H1 (cell line): Measurements from ENCODE around the gene CSHL1. TPM values are rescaled to one million over a fixed set of nuclear protein-coding genes. Genes with fewer than 3 reads are reported as not detected.

Experiments used
- CTCF ChIA-PET: fragments of 300-600 bp; sonication (Branson Sonifier 250); formaldehyde crosslinking; loops from one replicate; lab custom pipeline; 2021; ENCODE audit not compliant: partially characterized antibody; lab: Charles Lee
- POLR2A ChIA-PET: fragments of 300-600 bp; sonication (Branson Sonifier 250); formaldehyde crosslinking; loops from one replicate; lab custom pipeline; 2021; ENCODE audit warnings: inconsistent platforms; ENCODE audit not compliant: partially characterized antibody; lab: Charles Lee
- DNase-seq, 2 experiments: peaks; one replicate each; pipeline versions ENCODE4 v3.0.0 to v3.0.0-alpha.2; 2010 to 2022; ENCODE audit warnings: low spot score in 2 of 2, low read depth in 1 of 2, mixed read lengths in 1 of 2
- FAIRE-seq: peaks from 2 replicates; lab custom pipeline; 2011; peaks lifted over from hg19 to GRCh38; lab: Jason Lieb, UNC
- H2AFZ ChIP-seq: 2 replicates; pipeline ENCODE4 v1.8.1; 2012; ENCODE audit warnings: low read length, inconsistent platforms
- H2AK5ac ChIP-seq: 2 replicates; pipeline ENCODE4 v1.6.1; 2013; ENCODE audit warnings: low read depth, low read length
- H2BK120ac ChIP-seq: replicated peaks from 2 replicates; pipeline ENCODE3; 2013; ENCODE audit warnings: low read depth, low read length, inconsistent platforms
- H2BK12ac ChIP-seq: 2 replicates; pipeline ENCODE4 v1.6.1; 2013; ENCODE audit warnings: low read depth, low read length
- H2BK15ac ChIP-seq: 2 replicates; pipeline ENCODE4 v1.6.1; 2013; ENCODE audit warnings: low read length
- H2BK20ac ChIP-seq: 2 replicates; pipeline ENCODE4 v1.6.1; 2013; ENCODE audit warnings: low read length
- H2BK5ac ChIP-seq: 2 replicates; pipeline ENCODE4 v1.6.1; 2013; ENCODE audit warnings: low read depth, low read length
- H3K14ac ChIP-seq: 2 replicates; pipeline ENCODE4 v1.6.1; 2013; ENCODE audit warnings: inconsistent platforms; ENCODE audit not compliant: insufficient read length
- H3K18ac ChIP-seq: 2 replicates; pipeline ENCODE4 v1.6.1; 2013; ENCODE audit warnings: low read length; ENCODE audit errors: extremely low read depth
- H3K23ac ChIP-seq: 2 replicates; pipeline ENCODE4 v1.6.1; 2013; ENCODE audit warnings: inconsistent platforms; ENCODE audit not compliant: insufficient read length
- H3K23me2 ChIP-seq: 2 replicates; pipeline ENCODE4 v1.6.1; 2013; ENCODE audit warnings: low read depth, low read length
- H3K27ac ChIP-seq: 2 replicates; pipeline ENCODE4 v1.6.1; 2011; ENCODE audit warnings: low read depth, low read length, inconsistent platforms
- H3K27me3 ChIP-seq, 4 experiments: replicated peaks in 1 of 4; 1 replicate in 1 of 4; 2 replicates in 3 of 4; pipeline versions ENCODE4 v1.6.1 to v1.8.1; 2011 to 2013; ENCODE audit warnings: low read length in 3 of 4, mild to moderate bottlenecking in 3 of 4, inconsistent platforms in 2 of 4, mixed read lengths in 2 of 4, moderate library complexity in 1 of 4; ENCODE audit not compliant: control insufficient read depth in 3 of 4, insufficient read depth in 3 of 4; ENCODE audit errors: extremely low read depth in 1 of 4
- H3K36me3 ChIP-seq, 4 experiments: 2 replicates each; pipeline versions ENCODE4 v1.6.1 to v1.8.1; 2011 to 2013; ENCODE audit warnings: mild to moderate bottlenecking in 4 of 4, low read length in 3 of 4, moderate library complexity in 2 of 4, control low read depth in 1 of 4, inconsistent platforms in 1 of 4; ENCODE audit not compliant: insufficient read depth in 4 of 4, control insufficient read depth in 2 of 4
- H3K4ac ChIP-seq: replicated peaks from 2 replicates; pipeline ENCODE3; 2013; ENCODE audit warnings: low read length, low read depth, mixed read lengths, inconsistent platforms; ENCODE audit not compliant: insufficient read length
- H3K4me1 ChIP-seq, 4 experiments: replicated peaks in 1 of 4; 1 replicate in 1 of 4; 2 replicates in 3 of 4; pipeline versions ENCODE4 v1.6.1 to v1.8.1; 2011 to 2013; ENCODE audit warnings: low read length in 3 of 4, inconsistent platforms in 2 of 4, mixed read lengths in 1 of 4; ENCODE audit not compliant: insufficient read depth in 4 of 4, control insufficient read depth in 3 of 4
- H3K4me2 ChIP-seq, 2 experiments: 2 replicates each; pipeline versions ENCODE4 v1.6.1 to v1.8.1; 2011 to 2013; ENCODE audit warnings: low read depth in 2 of 2, low read length in 2 of 2, control low read depth in 1 of 2, inconsistent platforms in 1 of 2, mild to moderate bottlenecking in 1 of 2; ENCODE audit not compliant: insufficient read depth in 1 of 2
- H3K4me3 ChIP-seq, 4 experiments: fragments of 200-600, 300-600 bp in 1 of 4; sonication (generic), shearing (Covaris generic), sonication (Bioruptor Twin) in 1 of 4; 2 replicates each; pipeline versions ENCODE4 v1.5.1 to v1.8.1; 2011 to 2016; ENCODE audit warnings: low read length in 4 of 4, low read depth in 3 of 4, control low read depth in 2 of 4, inconsistent platforms in 2 of 4, mild to moderate bottlenecking in 2 of 4, mixed read lengths in 1 of 4, moderate library complexity in 1 of 4; ENCODE audit not compliant: insufficient read depth in 2 of 4; ENCODE audit errors: extremely low read depth in 1 of 4
- H3K56ac ChIP-seq: replicated peaks from 2 replicates; pipeline ENCODE3; 2013; ENCODE audit warnings: low read depth, mild to moderate bottlenecking, mixed read lengths, low read length, inconsistent platforms; ENCODE audit not compliant: insufficient read length
- H3K79me1 ChIP-seq: 2 replicates; pipeline ENCODE4 v1.6.1; 2013; ENCODE audit warnings: low read depth, low read length, control low read depth
- H3K79me2 ChIP-seq, 2 experiments: 2 replicates each; pipeline versions ENCODE4 v1.6.1 to v1.8.1; 2012 to 2013; ENCODE audit warnings: low read length in 2 of 2, mild to moderate bottlenecking in 2 of 2, inconsistent platforms in 1 of 2; ENCODE audit not compliant: insufficient read depth in 2 of 2, control insufficient read depth in 1 of 2
- H3K9ac ChIP-seq, 4 experiments: replicated peaks in 1 of 4; 1 replicate in 1 of 4; 2 replicates in 3 of 4; pipeline versions ENCODE4 v1.6.1 to v1.8.1; 2011 to 2013; ENCODE audit warnings: low read depth in 3 of 4, low read length in 3 of 4, control low read depth in 2 of 4, mild to moderate bottlenecking in 2 of 4, moderate library complexity in 2 of 4, inconsistent platforms in 1 of 4; ENCODE audit errors: extremely low read depth in 1 of 4
- H3K9me3 ChIP-seq, 2 experiments: 2 replicates each; pipeline versions ENCODE4 v1.6.1 to v1.8.1; 2012 to 2013; ENCODE audit warnings: mild to moderate bottlenecking in 2 of 2, moderate library complexity in 2 of 2, control low read depth in 1 of 2, inconsistent platforms in 1 of 2, low read depth in 1 of 2, low read length in 1 of 2, mixed read lengths in 1 of 2; ENCODE audit not compliant: insufficient read depth in 2 of 2
- H4K20me1 ChIP-seq, 2 experiments: replicated peaks in 1 of 2; 2 replicates each; pipeline versions ENCODE3 to v1.8.1; 2011 to 2013; ENCODE audit warnings: inconsistent platforms in 2 of 2, low read length in 2 of 2, mild to moderate bottlenecking in 1 of 2; ENCODE audit not compliant: insufficient read depth in 2 of 2, control insufficient read depth in 1 of 2
- H4K5ac ChIP-seq: 2 replicates; pipeline ENCODE4 v1.6.1; 2013; ENCODE audit warnings: low read length, low read depth, mixed read lengths, inconsistent platforms; ENCODE audit not compliant: insufficient read length
- H4K8ac ChIP-seq: 2 replicates; pipeline ENCODE4 v1.8.0; 2013; ENCODE audit warnings: mild to moderate bottlenecking, moderate library complexity, low read length, inconsistent platforms; ENCODE audit not compliant: insufficient read depth; ENCODE audit errors: extremely low read depth
- H4K91ac ChIP-seq: replicated peaks from 2 replicates; pipeline ENCODE3; 2013; ENCODE audit warnings: low read length, mixed read lengths, inconsistent platforms; ENCODE audit not compliant: insufficient read length
- ATF3 ChIP-seq: IDR thresholded peaks from 2 replicates; pipeline ENCODE4 v1.6.1; 2011; ENCODE audit warnings: low read depth, mild to moderate bottlenecking, low read length; ENCODE audit not compliant: insufficient read depth
- BACH1 ChIP-seq: IDR thresholded peaks from 2 replicates; pipeline ENCODE4 v1.6.1; 2012; ENCODE audit warnings: low read length, improper control_type of control experiment
- BRCA1 ChIP-seq: IDR thresholded peaks from 2 replicates; pipeline ENCODE4 v1.6.1; 2012; ENCODE audit warnings: low read depth, low read length, improper control_type of control experiment
- CHD2 ChIP-seq: IDR thresholded peaks from 2 replicates; pipeline ENCODE4 v1.6.1; 2012; ENCODE audit warnings: low read length, improper control_type of control experiment
- E2F6 ChIP-seq: IDR thresholded peaks from 2 replicates; pipeline ENCODE4 v1.6.1; 2012; ENCODE audit warnings: inconsistent platforms
- EGR1 ChIP-seq: IDR thresholded peaks from 2 replicates; pipeline ENCODE4 v1.6.1; 2011; ENCODE audit warnings: low read depth, low read length, borderline replicate concordance
- JUND ChIP-seq: IDR thresholded peaks from 2 replicates; pipeline ENCODE4 v1.6.1; 2011; ENCODE audit warnings: mild to moderate bottlenecking, improper control_type of control experiment, low read length
- RNF2 ChIP-seq: fragments of 200-900, 300-1000 bp; sonication (generic); IDR thresholded peaks from 2 replicates; pipeline ENCODE4 v1.7.1; 2016; ENCODE audit warnings: borderline replicate concordance, low read depth, mild to moderate bottlenecking, antibody characterized with exemption, low read length; ENCODE audit not compliant: poor library complexity, severe bottlenecking; ENCODE audit errors: missing control alignments
- SIRT6 ChIP-seq: IDR thresholded peaks from one replicate; pipeline ENCODE4 v1.7.1; 2012; ENCODE audit warnings: low read length, inconsistent platforms
- SP2 ChIP-seq: IDR thresholded peaks from 2 replicates; pipeline ENCODE4 v1.6.1; 2012; ENCODE audit warnings: mild to moderate bottlenecking, low read length, inconsistent platforms
- SP4 ChIP-seq: IDR thresholded peaks from 2 replicates; pipeline ENCODE4 v1.6.1; 2012; ENCODE audit warnings: low read length, inconsistent platforms
- WGBS, 2 experiments: shearing (Covaris generic) in 1 of 2; methylation state at CpG; one replicate each; pipeline versions ENCODE4 v1.1.6 to v1.1.7; 2013 to 2015; ENCODE audit warnings: low lambda C conversion rate in 2 of 2, mixed read lengths in 2 of 2, inconsistent platforms in 1 of 2, low coverage in 1 of 2, missing lambda C conversion rate in 1 of 2; ENCODE audit not compliant: insufficient replicate concordance in 2 of 2, insufficient coverage in 1 of 2, insufficient read length in 1 of 2; ENCODE audit errors: extremely low coverage in 1 of 2, missing lambda C conversion rate in 1 of 2; 5-methylcytosine and 5-hydroxymethylcytosine counted together
- polyA plus RNA-seq, 7 experiments: library from polyadenylated mRNA; depleted of rRNA in 3 of 7; stranded (reverse) in 5 of 7; unstranded in 2 of 7; fragments of >200 nt in 5 of 7; fragments of 200-250 nt in 2 of 7; gene quantifications; 1 replicate in 5 of 7; 2 replicates in 1 of 7; 4 replicates in 1 of 7; pipeline versions ENCODE4 v1.2.1 to v1.2.3, GENCODE V29; 2011 to 2013; ENCODE audit warnings: missing spikeins in 2 of 7, mixed read lengths in 2 of 7
- total RNA-seq: library from RNA; stranded (reverse); fragmentation: NEBNext Ultra II Directional; extraction: Animal tissue kit (Norgen Biotek cat#: 25700); gene quantifications from 2 replicates; pipeline ENCODE4 v1.2.1, GENCODE V29; 2021

Gene CSHL1
- total and polyA plus RNA-seq, 2 of the 8 experiments (the other 6 are each of a cell fraction or from before 2014, with no cell fraction given), result not detected

GRCh38 chr17:63928172-63928666, 17.2 kb upstream of the CSHL1 start:
- no peak overlapping the region for H2BK5ac ChIP-seq
- H3K14ac ChIP-seq, result no peak overlapping the region
- H3K36me3 ChIP-seq, result no peaks in the 10 kb centered on the region
- H2BK15ac ChIP-seq, result no peak overlapping the region
- H2BK12ac ChIP-seq, result no peak overlapping the region; the same call in 1 of the 2 replicates
- H3K23me2 ChIP-seq, result no peaks in the 10 kb centered on the region
- H3K4me1 ChIP-seq, result peaks cover 0 to 16% (median 12%) of the 10 kb centered on the region in 4 experiments; a peak in 6 of 7 replicates
- H2AK5ac ChIP-seq, result no peak overlapping the region
- no peaks in the 10 kb centered on the region for H3K79me2 ChIP-seq
- no peak overlapping the region for H2AFZ ChIP-seq
- no peak overlapping the region for H3K27ac ChIP-seq
- CTCF ChIA-PET, result interaction anchor here (0.6 to 11.4 kb wide), 19 partner anchors 9 to 205 kb away, joined by 3 to 164 read pairs (median 4); partner anchors contain the start of genes CSHL1 and GH1
- POLR2A ChIA-PET, result interaction anchor here (0.6 kb wide), 1 partner anchor 33 kb away, joined by 4 read pairs; no protein-coding TSS in a partner anchor
- no peak overlapping the region for H4K5ac ChIP-seq
- no peak overlapping the region for H3K56ac ChIP-seq
- FAIRE-seq, result no peak
- H3K9ac ChIP-seq, result no peak overlapping the region
- H4K8ac ChIP-seq, result no peak overlapping the region
- WGBS, 2 experiments, result 88% methylated on average over 10 of the region's 10 CpGs; no CpG with 5 or more reads in 1 of the 2 experiments
- no peak overlapping the region for H3K4me2 ChIP-seq
- no peak overlapping the region for H3K23ac ChIP-seq
- H2BK20ac ChIP-seq, result no peak overlapping the region
- no peak overlapping the region for H2BK120ac ChIP-seq
- H3K79me1 ChIP-seq, result no peaks in the 10 kb centered on the region
- H3K27me3 ChIP-seq, result no peaks in the 10 kb centered on the region
- no peak overlapping the region for H3K4ac ChIP-seq
- no peak overlapping the region for H3K4me3 ChIP-seq
- no peaks in the 10 kb centered on the region for H3K9me3 ChIP-seq
- H3K18ac ChIP-seq, result no peak overlapping the region
- no peaks in the 10 kb centered on the region for H4K20me1 ChIP-seq
- no peak for DNase-seq
- H4K91ac ChIP-seq, result no peak overlapping the region
- TF ChIP-seq CHD2, result no peak
- no peak for TF ChIP-seq ATF3
- TF ChIP-seq E2F6, result no peak
- no peak for TF ChIP-seq SP2
- TF ChIP-seq BACH1, result no peak
- no peak for TF ChIP-seq SP4
- no peak for TF ChIP-seq BRCA1
- no peak for TF ChIP-seq SIRT6
- TF ChIP-seq RNF2, result no peak
- TF ChIP-seq JUND, result no peak
- TF ChIP-seq EGR1, result no peak
